CD1c-positive myeloid dendritic cell (primary cell): ENCODE results near the gene ZNF625.
"Not testable (repeated sequence)": the region's sequence is repeated elsewhere in the genome, so short reads cannot be mapped to it uniquely, and the experiment has no call there.

Experiments
- DNase-seq: peaks from one replicate; pipeline ENCODE4 v3.0.0-alpha.2; 2016; ENCODE audit errors: extremely low spot score

ZNF625 gene

DNA sequence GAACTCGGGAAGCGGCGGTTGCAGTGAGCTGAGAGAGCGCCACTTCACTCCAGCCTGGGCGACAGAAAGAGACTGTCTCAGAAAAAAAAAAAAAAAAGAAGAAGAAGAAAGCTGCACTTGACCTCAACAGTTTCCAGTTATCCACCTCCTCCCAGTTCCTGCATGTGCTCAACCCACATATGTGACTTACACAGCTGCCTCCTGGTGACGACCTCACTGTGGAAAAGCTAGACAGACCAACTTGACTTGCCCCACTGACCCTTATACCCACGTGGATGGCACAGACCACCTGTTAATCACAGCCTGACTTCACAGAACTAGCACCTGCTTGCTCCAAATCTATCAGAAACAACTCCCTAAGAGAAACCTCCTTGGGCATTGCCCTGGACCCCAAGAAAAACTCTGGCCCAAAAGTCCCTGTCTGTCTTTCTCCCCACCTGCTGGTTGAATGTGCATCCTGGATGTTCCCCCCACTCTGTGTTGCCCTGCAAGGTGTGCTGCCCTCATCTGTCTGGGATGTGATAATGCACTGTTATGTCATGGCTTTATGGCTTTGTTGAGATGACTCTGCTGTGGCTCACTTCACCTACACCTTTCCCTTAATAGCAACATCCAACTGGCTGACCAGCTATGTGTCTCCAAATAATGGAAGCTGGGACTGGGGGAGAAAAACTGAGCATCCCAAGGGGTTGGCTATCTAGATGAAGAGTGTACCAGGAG, 19.2 kb downstream of the ZNF625 start:
- peak; percentile 29 for DNase-seq

GRCh38 chr19:12133069-12133468, 23.5 kb downstream of the ZNF625 start:
- DNase-seq: no peak

DNA sequence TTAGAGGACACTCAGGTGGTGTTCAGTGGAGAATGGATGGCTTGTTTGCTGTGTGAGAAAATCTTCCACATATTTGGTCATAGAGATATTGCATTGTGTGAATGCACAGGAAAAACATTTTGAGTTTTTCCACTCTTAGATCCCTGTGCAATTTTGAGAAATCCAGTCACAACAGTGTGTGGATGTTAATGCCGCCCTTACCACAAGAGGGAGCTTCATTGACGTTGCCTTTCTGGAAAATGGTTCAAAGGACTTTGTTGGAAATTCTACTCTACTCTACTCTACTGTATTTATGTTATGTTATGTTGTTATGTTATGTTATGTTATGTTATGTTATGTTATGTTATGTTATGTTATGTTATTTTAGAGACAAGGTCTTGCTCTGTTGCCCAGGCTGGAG, 29.8 kb downstream of the ZNF625 start:
- peak; percentile 29 for DNase-seq

- DNase-seq: no peak
Observed at GRCh38 chr19:12117201-12117970, 39.1 kb downstream of the ZNF625 start.

- DNase-seq: no peak
Observed at GRCh38 chr19:12113121-12113520, 43.4 kb downstream of the ZNF625 start.

- no peak for DNase-seq
Observed at GRCh38 chr19:12112701-12113100, 43.8 kb downstream of the ZNF625 start.

- no peak for DNase-seq
Observed at GRCh38 chr19:12111943-12112637, 44.4 kb downstream of the ZNF625 start.

GRCh38 chr19:12111176-12111575, 45.4 kb downstream of the ZNF625 start:
- DNase-seq: no peak

DNA sequence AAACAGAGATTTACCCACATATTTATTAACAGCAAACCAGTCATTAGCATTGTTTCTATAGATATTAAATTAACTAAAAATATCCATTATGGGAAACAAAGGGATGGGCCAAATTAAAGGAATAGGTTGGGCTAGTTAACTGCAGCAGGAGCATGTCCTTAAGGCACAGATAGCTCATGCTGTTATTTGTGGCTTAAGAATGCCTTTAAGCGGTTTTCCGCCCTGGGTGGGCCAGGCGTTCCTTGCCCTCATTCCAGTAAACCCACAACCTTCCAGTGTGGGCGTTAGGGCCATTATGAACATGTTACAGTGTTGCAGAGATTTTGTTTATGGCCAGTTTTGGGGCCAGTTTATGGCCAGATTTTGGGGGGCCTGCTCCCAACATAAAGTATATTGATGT, 52.6 kb downstream of the ZNF625 start:
- not testable (repeated sequence) for DNase-seq

DNA sequence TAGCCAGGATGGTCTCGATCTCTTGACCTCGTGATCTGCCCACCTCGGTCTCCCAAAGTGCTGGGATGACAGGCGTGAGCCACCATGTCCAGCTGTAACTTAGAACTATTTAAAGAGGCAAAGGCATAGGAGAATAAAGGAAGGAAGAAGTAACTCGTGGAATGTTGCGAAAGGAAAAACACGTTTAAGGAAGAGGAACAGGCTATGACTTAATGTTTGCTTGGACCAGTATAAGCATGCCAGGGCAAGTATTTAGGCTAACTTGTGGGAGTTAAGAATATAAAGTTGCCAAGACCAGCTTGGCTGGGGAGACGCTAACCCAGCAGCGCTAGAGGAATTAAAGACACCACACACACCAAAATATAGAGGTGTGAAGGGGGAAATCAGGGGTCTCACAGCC, 58.5 kb downstream of the ZNF625 start:
- no peak for DNase-seq

DNA sequence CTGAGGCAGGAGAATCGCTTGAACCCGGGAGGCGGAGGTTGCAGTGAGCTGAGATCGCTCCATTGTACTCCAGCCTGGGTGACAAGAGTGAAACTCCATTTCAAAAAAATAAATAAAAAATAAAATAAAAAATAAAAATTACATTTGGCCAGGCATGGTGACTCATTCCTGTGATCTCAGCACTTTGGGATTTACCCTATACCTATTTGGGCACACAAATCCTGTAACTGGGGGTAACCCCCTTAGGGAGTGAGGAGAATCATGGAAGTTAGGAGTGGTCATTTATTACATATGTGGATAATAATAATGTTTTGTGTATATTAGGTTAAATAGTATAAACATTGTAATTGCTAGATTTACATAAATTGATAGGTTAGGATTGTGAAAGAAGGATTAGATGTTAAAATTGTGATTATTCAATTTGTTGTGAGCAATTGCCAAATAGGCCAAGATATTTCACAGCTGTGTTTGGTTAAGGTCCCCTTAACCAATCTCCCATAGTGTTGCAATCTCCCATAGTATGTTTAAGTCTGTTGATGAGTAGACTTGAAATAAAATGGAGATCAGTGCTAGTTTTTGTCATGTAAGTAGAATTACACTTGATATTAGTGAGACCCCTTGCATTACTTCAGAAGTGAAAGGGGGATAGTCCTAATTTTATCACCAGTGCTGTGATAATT, 61.3 kb downstream of the ZNF625 start:
- DNase-seq: no peak
